HCT116 (cell line): ENCODE measurements around the gene ACYP2. TPM values are rescaled to one million over a fixed set of nuclear protein-coding genes. Genes with fewer than 3 reads are reported as not detected.

Experiments
- ATAC-seq: fragments of 200-7000 bp; cut with Tn5 transposase; 2 replicates; pipeline ENCODE4 v1.9.1; 2020; ENCODE audit warnings: mild to moderate bottlenecking, moderate library complexity
- BruUV-seq: library from RNA; stranded (reverse); fragments of 400-500 nt; replicated peaks from 2 replicates; lab custom pipeline; 2021; lab: Mats Ljungman, UMichigan
- CTCF ChIA-PET: fragments of 300-600 bp; sonication (Branson Sonifier 250); formaldehyde crosslinking; loops from one replicate; lab custom pipeline; 2021; ENCODE audit warnings: antibody characterized with exemption; lab: Charles Lee
- POLR2A ChIA-PET: fragments of 300-600, 350-600 bp; sonication (Branson Sonifier 250); formaldehyde crosslinking; loops from one replicate; lab custom pipeline; 2021; ENCODE audit warnings: antibody characterized with exemption; lab: Charles Lee
- RAD21 ChIA-PET, 2 experiments: fragments of 300-600 bp; sonication (Branson Sonifier 250); formaldehyde crosslinking; loops; one replicate each; lab custom pipeline; 2023; ENCODE audit warnings: low total read pairs in 2 of 2; ENCODE audit not compliant: uncharacterized antibody in 2 of 2, unreplicated experiment in 2 of 2, low non-redundant PET in 1 of 2; lab: Charles Lee
- DNase-seq: peaks from one replicate; pipeline ENCODE4 v3.0.0-alpha.2; 2010; ENCODE audit warnings: low read depth, low spot score
- H2AFZ ChIP-seq: fragments of 200-600 bp; shearing (Covaris generic), sonication (generic); 2 replicates; pipeline ENCODE4 v1.6.1; 2017; ENCODE audit warnings: low read depth, mixed run types, mixed read lengths, antibody characterized with exemption, low read length; ENCODE audit not compliant: poor library complexity, severe bottlenecking
- H3K27ac ChIP-seq: 2 replicates; pipeline ENCODE4 v1.5.1; 2012; ENCODE audit warnings: low read depth, low read length
- H3K27me3 ChIP-seq: fragments of 200-600 bp; sonication (generic); 2 replicates; pipeline ENCODE4 v1.6.1; 2016; ENCODE audit warnings: mixed run types, low read length, mixed read lengths; ENCODE audit not compliant: insufficient read depth
- H3K36me3 ChIP-seq, 2 experiments: fragments of 200-500 bp in 1 of 2; fragments of 200-600 bp in 1 of 2; sonication (Bioruptor generic) in 1 of 2; sonication (generic) in 1 of 2; 2 replicates each; pipeline versions ENCODE4 v1.5.1 to v1.6.1; 2014 to 2016; ENCODE audit warnings: low read length in 2 of 2, inconsistent platforms in 1 of 2, mixed read lengths in 1 of 2, mixed run types in 1 of 2; ENCODE audit not compliant: insufficient read depth in 2 of 2, control insufficient read depth in 1 of 2
- H3K4me1 ChIP-seq, 2 experiments: fragments of 200-600 bp in 1 of 2; sonication (generic) in 1 of 2; 2 replicates each; pipeline versions ENCODE4 v1.5.1 to v1.6.1; 2012 to 2017; ENCODE audit warnings: low read length in 2 of 2, inconsistent platforms in 1 of 2, mild to moderate bottlenecking in 1 of 2, mixed read lengths in 1 of 2, mixed run types in 1 of 2, moderate library complexity in 1 of 2; ENCODE audit not compliant: insufficient read depth in 2 of 2, control insufficient read depth in 1 of 2
- H3K4me2 ChIP-seq: fragments of 200-600 bp; sonication (generic); 2 replicates; pipeline ENCODE4 v1.6.1; 2017; ENCODE audit warnings: mixed run types, low read length, mixed read lengths
- H3K4me3 ChIP-seq, 2 experiments: fragments of 200-600 bp in 1 of 2; sonication (generic) in 1 of 2; replicated peaks in 1 of 2; 2 replicates each; pipeline ENCODE4 v1.5.1; 2011 to 2016; ENCODE audit warnings: low read length in 2 of 2, control low read depth in 1 of 2, low read depth in 1 of 2, mild to moderate bottlenecking in 1 of 2, mixed read lengths in 1 of 2, mixed run types in 1 of 2
- H3K79me2 ChIP-seq: fragments of 200-600 bp; sonication (generic); 2 replicates; pipeline ENCODE4 v1.6.1; 2017; ENCODE audit warnings: mild to moderate bottlenecking, mixed run types, low read length, moderate library complexity, mixed read lengths; ENCODE audit not compliant: insufficient read depth
- H3K9ac ChIP-seq: fragments of 200-600 bp; sonication (generic); 2 replicates; pipeline ENCODE4 v1.6.1; 2016; ENCODE audit warnings: low read length, mixed read lengths
- H3K9me2 ChIP-seq: fragments of 200-600 bp; sonication (generic), shearing (Covaris generic); 2 replicates; pipeline ENCODE4 v1.6.1; 2017; ENCODE audit warnings: mixed run types, mild to moderate bottlenecking, moderate library complexity; ENCODE audit not compliant: insufficient read depth
- H3K9me3 ChIP-seq, 2 experiments: fragments of 200-500 bp in 1 of 2; fragments of 200-600 bp in 1 of 2; sonication (Bioruptor generic) in 1 of 2; sonication (generic) in 1 of 2; 2 replicates each; pipeline ENCODE4 v1.6.1; 2014 to 2017; ENCODE audit warnings: low read length in 2 of 2, mixed read lengths in 2 of 2, inconsistent platforms in 1 of 2, low read depth in 1 of 2, mild to moderate bottlenecking in 1 of 2, mixed run types in 1 of 2, moderate library complexity in 1 of 2; ENCODE audit not compliant: control insufficient read depth in 1 of 2, insufficient read depth in 1 of 2
- H4K20me1 ChIP-seq: fragments of 200-600 bp; sonication (generic), shearing (Covaris generic); 2 replicates; pipeline ENCODE4 v1.6.1; 2017; ENCODE audit warnings: mixed run types, mild to moderate bottlenecking, moderate library complexity; ENCODE audit not compliant: insufficient read depth
- CBX3 ChIP-seq: IDR thresholded peaks from 2 replicates; pipeline ENCODE4 v1.6.1; 2012; ENCODE audit warnings: low read depth
- CEBPB ChIP-seq: IDR thresholded peaks from 2 replicates; pipeline ENCODE4 v1.6.1; 2012; ENCODE audit warnings: low read depth
- EGR1 ChIP-seq: IDR thresholded peaks from 2 replicates; pipeline ENCODE4 v1.6.1; 2012; ENCODE audit warnings: low read depth
- ELF1 ChIP-seq: IDR thresholded peaks from 2 replicates; pipeline ENCODE4 v1.6.1; 2012; ENCODE audit warnings: low read depth, borderline replicate concordance
- EZH2phosphoT487 ChIP-seq: fragments of 200-600 bp; IDR thresholded peaks from 2 replicates; pipeline ENCODE4 v1.6.1; 2018; ENCODE audit warnings: antibody characterized with exemption, borderline replicate concordance
- POLR2A ChIP-seq: IDR thresholded peaks from 2 replicates; pipeline ENCODE4 v1.7.0; 2011; ENCODE audit warnings: borderline replicate concordance; ENCODE audit not compliant: insufficient read depth, insufficient read length; ENCODE audit errors: extremely low read depth
- POLR2AphosphoS5 ChIP-seq: IDR thresholded peaks from 2 replicates; pipeline ENCODE4 v1.6.1; 2011; ENCODE audit warnings: mild to moderate bottlenecking, low read depth, low read length, moderate library complexity
- RAD21 ChIP-seq: IDR thresholded peaks from 2 replicates; pipeline ENCODE4 v1.6.1; 2012; ENCODE audit warnings: low read depth, mild to moderate bottlenecking
- REST ChIP-seq: IDR thresholded peaks from 2 replicates; pipeline ENCODE4 v1.6.1; 2012; ENCODE audit warnings: low read depth
- SIN3A ChIP-seq: IDR thresholded peaks from 2 replicates; pipeline ENCODE4 v1.6.1; 2012; ENCODE audit warnings: low read depth
- SP1 ChIP-seq: IDR thresholded peaks from 2 replicates; pipeline ENCODE4 v1.6.1; 2012; ENCODE audit warnings: low read depth
- SRF ChIP-seq: IDR thresholded peaks from 2 replicates; pipeline ENCODE4 v1.6.1; 2012; ENCODE audit warnings: low read depth
- TCF7L2 ChIP-seq: IDR thresholded peaks from 2 replicates; pipeline ENCODE4 v1.7.0; 2011; ENCODE audit warnings: borderline replicate concordance, inconsistent platforms; ENCODE audit not compliant: insufficient read depth, insufficient read length; ENCODE audit errors: extremely low read depth
- YY1 ChIP-seq: IDR thresholded peaks from 2 replicates; pipeline ENCODE4 v1.6.1; 2011; ENCODE audit warnings: low read length, low read depth, moderate library complexity, mild to moderate bottlenecking; ENCODE audit not compliant: insufficient replicate concordance; ENCODE audit errors: extremely low read depth
- ZBTB33 ChIP-seq: IDR thresholded peaks from 2 replicates; pipeline ENCODE4 v1.6.1; 2011; ENCODE audit warnings: mild to moderate bottlenecking, low read length, moderate library complexity; ENCODE audit not compliant: insufficient replicate concordance; ENCODE audit errors: extremely low read depth
- intact Hi-C: fragments of 100-400 bp; cut with micrococcal nuclease; formaldehyde crosslinking; loops from 2 replicates; pipeline ENCODE4 v1.10.0; 2022
- total RNA-seq: library from RNA; stranded (reverse); gene quantifications from one replicate; pipeline ENCODE4 v1.2.1, GENCODE V29; 2021; ENCODE audit not compliant: unreplicated experiment
- TF ChIP-seq, protein P1 (sequence below), 3 experiments: fragments of 200-600 bp in 1 of 3; sonication (generic) in 1 of 3; IDR thresholded peaks in 2 of 3; conservative IDR thresholded peaks in 1 of 3; 2 replicates each; pipeline ENCODE4 v1.5.1; 2012 to 2017; ENCODE audit warnings: low read depth in 2 of 3, low read length in 2 of 3, antibody characterized with exemption in 1 of 3, borderline replicate concordance in 1 of 3, control low read depth in 1 of 3, mild to moderate bottlenecking in 1 of 3, mixed read lengths in 1 of 3, mixed run types in 1 of 3, moderate library complexity in 1 of 3; ENCODE audit not compliant: insufficient read depth in 1 of 3
- TF ChIP-seq, protein P2 (sequence below): IDR thresholded peaks from 2 replicates; pipeline ENCODE4 v1.6.1; 2012

The ACYP2 gene
- total RNA-seq, 1 experiment from 2014 or later: 9.4 TPM

- ChIA-PET RAD21 (no interaction called here), POLR2A (no interaction called here), CTCF (no interaction called here)
- ATAC-seq (no peak), DNase-seq (no peak)
- Histone ChIP-seq H2AFZ (no peak overlapping the region), H3K4me3 (no peak overlapping the region), H3K79me2 (no peaks in the 10 kb centered on the region), H3K4me1 (peaks cover 4 to 6% of the 10 kb centered on the region in 2 experiments; a peak in 3 of 4 replicates), H3K9me2 (no peaks in the 10 kb centered on the region), H3K9ac (no peak overlapping the region), H4K20me1 (no peaks in the 10 kb centered on the region), H3K27ac (no peak overlapping the region), H3K9me3 (no peaks in the 10 kb centered on the region), H3K4me2 (no peak overlapping the region), H3K27me3 (no peaks in the 10 kb centered on the region), H3K36me3 (no peaks in the 10 kb centered on the region)
- intact Hi-C loops: no loop called here
- no TSS peak for BruUV-seq
- TF ChIP-seq CBX3 (no peak), RAD21 (no peak), SP1 (no peak), CEBPB (no peak), REST (no peak), SIN3A (no peak), ZBTB33 (no peak), EGR1 (no peak), SRF (no peak), YY1 (no peak), POLR2A (no peak), TCF7L2 (no peak), ELF1 (no peak), POLR2AphosphoS5 (no peak), EZH2phosphoT487 (no peak)
- TF ChIP-seq, protein P1, sequence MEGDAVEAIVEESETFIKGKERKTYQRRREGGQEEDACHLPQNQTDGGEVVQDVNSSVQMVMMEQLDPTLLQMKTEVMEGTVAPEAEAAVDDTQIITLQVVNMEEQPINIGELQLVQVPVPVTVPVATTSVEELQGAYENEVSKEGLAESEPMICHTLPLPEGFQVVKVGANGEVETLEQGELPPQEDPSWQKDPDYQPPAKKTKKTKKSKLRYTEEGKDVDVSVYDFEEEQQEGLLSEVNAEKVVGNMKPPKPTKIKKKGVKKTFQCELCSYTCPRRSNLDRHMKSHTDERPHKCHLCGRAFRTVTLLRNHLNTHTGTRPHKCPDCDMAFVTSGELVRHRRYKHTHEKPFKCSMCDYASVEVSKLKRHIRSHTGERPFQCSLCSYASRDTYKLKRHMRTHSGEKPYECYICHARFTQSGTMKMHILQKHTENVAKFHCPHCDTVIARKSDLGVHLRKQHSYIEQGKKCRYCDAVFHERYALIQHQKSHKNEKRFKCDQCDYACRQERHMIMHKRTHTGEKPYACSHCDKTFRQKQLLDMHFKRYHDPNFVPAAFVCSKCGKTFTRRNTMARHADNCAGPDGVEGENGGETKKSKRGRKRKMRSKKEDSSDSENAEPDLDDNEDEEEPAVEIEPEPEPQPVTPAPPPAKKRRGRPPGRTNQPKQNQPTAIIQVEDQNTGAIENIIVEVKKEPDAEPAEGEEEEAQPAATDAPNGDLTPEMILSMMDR (IDR thresholded peaks at IDR 0.05 in 2 of 3, conservative IDR thresholded peaks at IDR 0.05 in 1 of 3; ENCODE audit: borderline replicate concordance in 1 of 3, insufficient read depth in 1 of 3, low read depth in 2 of 3, low read length in 2 of 3): no peak
- TF ChIP-seq, protein P2, sequence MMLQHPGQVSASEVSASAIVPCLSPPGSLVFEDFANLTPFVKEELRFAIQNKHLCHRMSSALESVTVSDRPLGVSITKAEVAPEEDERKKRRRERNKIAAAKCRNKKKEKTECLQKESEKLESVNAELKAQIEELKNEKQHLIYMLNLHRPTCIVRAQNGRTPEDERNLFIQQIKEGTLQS: no peak
Measured at GRCh38 chr2:54325148-54325547, 209.7 kb downstream of the ACYP2 start.
